Measurements from ENCODE around the gene OSCP1.
A peak's percentile ranks its signal among the peaks of the same experiment; 100 is the strongest.

The OSCP1 gene

GRCh38 chr1:36401602-36402503, 48.4 kb downstream of the OSCP1 start:
- DNase-seq (ENCODE audit: low read depth): no peak

- DNase-seq (ENCODE audit: low read depth): no peak
Observed at GRCh38 chr1:36400825-36401601, 49.2 kb downstream of the OSCP1 start.

- no peak for DNase-seq (ENCODE audit: low read depth)
Observed at GRCh38 chr1:36400514-36400824, 49.8 kb downstream of the OSCP1 start.

DNA sequence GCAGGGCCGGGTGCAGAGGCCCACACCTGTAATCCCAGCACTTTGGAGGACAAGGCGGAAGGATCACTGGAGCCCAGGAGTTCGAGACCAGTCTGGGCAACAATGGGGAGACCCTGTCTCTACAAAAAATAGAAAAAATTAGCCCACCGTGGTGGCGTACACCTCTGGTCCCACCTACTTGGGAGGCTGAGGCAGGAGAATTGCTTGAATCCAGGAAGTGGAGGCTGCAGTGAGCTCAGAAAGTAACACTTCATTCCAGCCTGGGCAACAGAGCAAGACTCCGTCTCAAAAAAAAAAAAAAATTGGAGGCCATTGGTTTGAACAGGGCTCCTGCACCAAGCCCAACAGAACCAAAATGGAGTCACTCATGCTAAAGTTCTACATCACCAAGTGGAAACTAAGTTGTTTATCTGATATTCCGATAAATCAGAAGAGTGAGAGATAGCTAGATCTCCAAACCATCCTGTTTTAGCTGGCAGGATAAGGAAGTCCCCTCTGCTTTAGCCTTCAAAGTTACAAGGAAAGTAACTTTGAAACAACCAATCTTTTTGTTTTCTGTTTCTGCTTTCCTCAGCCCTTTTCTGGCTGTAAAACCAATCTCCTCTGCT, 51.8 kb downstream of the OSCP1 start:
- no peak for DNase-seq (ENCODE audit: low read depth)

- DNase-seq (ENCODE audit: low read depth): no peak
Observed at GRCh38 chr1:36397378-36398230, 52.6 kb downstream of the OSCP1 start, which contains the start of gene LSM10. TSS of gene LSM10 (minus strand) at chr1:36397908. CDS start at chr1:36394129, 3,779 bp downstream.

DNA sequence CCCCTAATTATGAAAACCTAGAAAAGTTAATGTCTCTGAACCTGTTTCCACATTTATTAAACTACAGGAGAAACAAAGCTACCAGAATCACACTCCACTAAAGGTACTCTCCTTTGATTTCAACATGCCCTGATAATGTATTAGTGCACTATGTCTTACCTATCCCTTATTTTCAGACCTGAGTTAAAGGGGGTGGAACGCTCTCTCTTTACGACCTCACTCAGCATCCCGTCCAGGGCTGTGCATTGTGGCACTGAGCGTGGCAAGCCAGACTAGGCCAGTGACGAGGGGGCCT, 53.2 kb downstream of the OSCP1 start:
- no peak for DNase-seq (ENCODE audit: low read depth)

DNA sequence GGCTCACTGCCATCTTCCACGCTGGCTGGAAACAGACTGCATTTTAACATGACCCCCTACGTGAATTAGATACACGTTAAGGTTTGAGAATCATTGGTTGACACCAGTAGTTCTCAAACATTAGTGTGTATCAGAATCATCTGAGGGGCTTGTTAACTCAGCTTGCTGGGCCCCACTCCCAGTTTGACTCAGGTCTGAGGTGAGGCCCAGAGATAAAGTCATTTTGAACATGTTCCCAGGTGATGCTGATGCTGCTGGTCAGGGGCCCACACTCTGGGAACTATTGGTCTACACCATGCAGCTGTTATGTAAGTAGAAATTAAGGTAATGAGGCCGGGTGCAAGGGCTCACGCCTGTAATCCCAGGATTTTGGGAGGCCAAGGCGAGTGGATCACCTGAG, 53.9 kb downstream of the OSCP1 start:
- no peak for DNase-seq (ENCODE audit: low read depth)

DNA sequence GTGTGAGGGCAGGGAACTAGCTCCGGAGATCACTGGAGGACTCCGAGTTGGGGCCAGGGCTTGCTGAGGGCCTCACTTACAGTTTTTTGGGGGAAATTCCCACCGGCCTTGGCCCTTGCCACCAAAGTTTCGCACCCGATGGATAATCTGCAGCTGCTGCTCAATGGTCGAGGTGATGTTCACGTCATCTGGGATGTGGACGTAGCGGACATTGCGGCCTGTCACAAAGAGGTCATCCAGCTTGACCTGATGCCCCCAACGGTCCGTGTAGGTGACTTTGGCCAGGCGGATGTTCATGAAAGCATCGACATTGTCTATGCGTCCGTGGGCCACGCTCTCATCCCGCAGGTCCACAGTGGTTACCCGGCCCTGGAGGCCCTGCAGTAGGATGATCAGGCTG, 56.6 kb downstream of the OSCP1 start:
- DNase-seq (ENCODE audit: low read depth): no peak

DNA sequence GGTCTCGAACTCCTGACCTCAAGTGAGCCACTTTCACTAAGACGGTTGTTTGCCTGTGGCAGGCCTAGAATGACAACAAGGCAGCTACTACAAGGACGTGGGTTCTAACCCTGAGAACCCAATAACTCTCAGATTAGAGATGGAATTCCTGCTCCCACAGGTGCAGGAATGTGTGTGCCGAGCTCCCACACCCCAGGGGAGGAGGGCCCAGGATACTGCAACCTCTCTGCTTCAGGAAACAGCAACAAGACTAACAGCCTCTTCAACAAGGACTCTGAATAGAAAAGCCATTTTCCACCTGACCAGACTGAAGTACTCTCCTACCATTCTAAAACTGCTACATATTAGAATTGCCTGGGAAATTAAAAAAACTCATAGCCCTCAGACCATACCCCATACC, 57.4 kb downstream of the OSCP1 start:
- no peak for DNase-seq (ENCODE audit: low read depth)

GRCh38 chr1:36391271-36391670, 59.0 kb downstream of the OSCP1 start:
- no peak for DNase-seq (ENCODE audit: low read depth)

GRCh38 chr1:36390411-36390810, 59.8 kb downstream of the OSCP1 start:
- DNase-seq (ENCODE audit: low read depth): no peak

DNA sequence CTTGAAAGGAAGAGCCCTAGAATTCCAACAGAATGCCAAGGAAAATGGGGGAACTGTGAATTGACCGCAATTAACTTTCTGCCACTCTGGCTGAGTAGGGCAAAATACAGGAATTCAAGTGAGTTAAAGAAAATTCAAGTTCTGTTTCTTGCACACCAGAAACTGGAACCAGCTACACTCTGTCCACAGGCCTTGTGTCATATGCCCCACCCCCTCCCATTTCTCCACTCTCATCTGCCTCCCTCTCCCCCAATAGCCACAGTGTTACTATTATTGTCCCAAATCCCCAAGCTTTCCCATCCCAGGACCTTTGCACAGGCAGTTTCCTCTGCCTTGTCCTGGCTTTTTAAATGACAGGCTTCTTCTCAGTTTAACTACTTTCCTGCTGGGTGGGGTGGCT, 60.3 kb downstream of the OSCP1 start:
- no peak for DNase-seq (ENCODE audit: low read depth)

GRCh38 chr1:36389261-36389660, 61.0 kb downstream of the OSCP1 start:
- DNase-seq (ENCODE audit: low read depth): no peak

- DNase-seq (ENCODE audit: low read depth): no peak
Observed at GRCh38 chr1:36387141-36387949, 62.9 kb downstream of the OSCP1 start.

DNA sequence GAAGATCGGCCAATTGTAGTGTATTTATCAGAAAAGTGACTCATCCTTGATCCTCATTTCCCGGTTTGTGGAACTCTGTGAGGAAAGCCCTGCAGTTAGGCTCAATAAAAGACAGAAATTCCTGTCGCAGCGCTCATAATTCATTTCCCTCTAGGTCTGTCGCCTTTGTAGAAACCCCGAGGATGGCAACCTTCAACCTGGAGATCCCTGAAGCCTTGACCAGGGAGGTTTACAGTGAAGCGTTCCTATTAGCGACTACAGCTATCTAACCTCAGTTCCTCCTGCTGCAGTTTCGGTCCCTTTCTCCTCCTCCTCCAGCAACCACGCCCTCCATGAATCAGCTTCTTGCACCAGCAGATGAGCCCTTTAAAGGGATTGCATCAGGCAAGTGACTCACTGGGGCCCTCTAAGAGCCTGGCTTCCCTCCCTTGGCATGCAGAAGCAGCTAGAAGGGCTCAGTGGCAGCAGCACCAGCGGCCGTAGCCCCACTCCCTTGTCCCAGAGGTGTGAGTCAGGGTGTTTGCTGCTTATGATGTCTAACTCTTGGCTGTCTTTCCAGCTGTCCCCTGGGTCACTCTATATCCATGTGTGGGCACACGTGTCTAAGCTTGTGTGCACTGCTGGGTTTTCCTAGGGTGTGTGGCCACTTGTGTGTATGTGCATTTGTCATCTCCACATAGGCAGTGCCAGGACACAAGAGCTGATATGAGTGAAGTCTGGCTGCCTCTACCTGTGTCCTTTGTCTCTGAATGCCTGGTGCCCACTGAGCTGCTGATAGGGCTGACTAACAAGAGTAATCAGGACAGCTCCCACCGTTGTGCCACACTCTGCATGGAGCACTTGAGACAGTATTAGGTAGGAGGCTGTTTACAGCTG, 63.7 kb downstream of the OSCP1 start:
- DNase-seq (ENCODE audit: low read depth): peak; percentile 98

- DNase-seq (ENCODE audit: low read depth): peak; percentile 99
Observed at GRCh38 chr1:36385410-36386264, 64.6 kb downstream of the OSCP1 start, which contains the start of gene STK40. TSS of gene STK40 (minus strand) at chr1:36385924. CDS start at chr1:36361332, 24,592 bp downstream.

DNA sequence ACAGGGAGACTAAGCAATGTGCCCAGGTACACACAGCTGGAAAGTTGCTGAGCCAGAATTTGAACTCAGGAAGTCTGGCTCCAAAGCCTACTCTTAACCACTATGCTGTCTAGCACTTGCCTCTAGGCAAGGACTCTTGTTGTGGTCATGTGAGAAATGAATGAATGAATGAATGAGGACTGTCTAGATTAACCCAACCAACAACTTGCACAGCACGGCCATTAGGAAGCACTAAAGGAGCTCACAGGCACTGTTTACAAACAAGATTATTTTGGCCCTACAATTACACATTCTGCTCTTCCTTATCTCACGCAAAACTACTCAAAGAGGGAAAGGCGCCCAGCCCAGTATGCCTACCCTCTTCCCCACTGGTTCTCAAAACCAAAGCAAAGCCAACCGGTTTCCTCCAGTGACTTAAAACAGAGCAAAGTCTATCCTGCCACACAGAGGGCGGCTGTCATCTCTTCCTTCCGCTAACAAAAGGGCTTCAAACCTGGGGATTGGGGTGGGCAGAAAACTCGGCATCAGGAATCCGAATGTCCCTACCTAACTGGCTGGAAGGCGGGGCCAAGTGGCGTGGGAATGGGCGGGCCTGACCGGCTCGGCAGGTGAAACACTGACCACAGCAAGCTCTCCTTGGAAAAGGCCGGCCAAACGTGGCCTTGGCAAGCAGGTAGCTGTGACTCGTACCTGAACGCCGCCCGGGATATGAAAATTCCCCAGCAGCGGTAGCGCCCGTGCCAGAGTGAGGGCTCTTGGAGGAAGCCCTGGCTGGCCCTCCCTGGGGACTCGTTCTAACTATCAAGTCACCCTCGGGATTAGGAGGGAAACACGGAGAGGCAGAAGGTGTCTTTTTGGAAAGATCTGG, 65.5 kb downstream of the OSCP1 start:
- no peak for DNase-seq (ENCODE audit: low read depth)

DNA sequence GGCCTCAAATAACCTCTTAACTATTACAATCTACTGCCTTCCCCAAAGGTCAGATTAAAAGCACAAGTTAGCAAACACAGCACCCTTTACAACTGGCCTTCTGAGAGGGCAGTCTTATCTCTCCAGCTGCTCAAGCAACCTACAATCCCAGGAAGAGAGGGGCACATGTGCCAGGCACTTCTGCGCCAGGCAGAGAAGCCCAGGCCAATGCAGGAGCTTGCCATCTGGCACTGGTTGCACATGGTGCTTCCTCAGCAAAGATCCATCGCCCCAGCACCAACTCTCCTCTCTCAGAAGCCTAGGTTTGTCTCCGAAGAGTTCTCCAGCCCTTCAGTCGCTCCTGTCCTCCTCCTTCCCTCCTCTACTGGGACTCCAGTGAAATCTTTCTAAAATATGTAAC, 67.0 kb downstream of the OSCP1 start:
- no peak for DNase-seq (ENCODE audit: low read depth)

Measured in non-pigmented ciliary epithelial cell (primary cell).